GM19372 (cell line): ENCODE results near the gene CMTR1.

Experiments
- ATAC-seq: cut with Tn5 transposase; IDR thresholded peaks from one replicate; pipeline ENCODE4 v1.9.1; 2021; ENCODE audit warnings: mild to moderate bottlenecking, low read depth, moderate library complexity; ENCODE audit not compliant: unreplicated experiment

CMTR1 gene

GRCh38 chr6:37477191-37477590 lies 44.2 kb downstream of the CMTR1 start:
- ATAC-seq: no peak

GRCh38 chr6:37477656-37478435 lies 44.8 kb downstream of the CMTR1 start:
- no peak for ATAC-seq

- ATAC-seq: no peak
These were observed 45.8 kb downstream of the CMTR1 start for GRCh38 chr6:37478827-37479226.

GRCh38 chr6:37479266-37479854 lies 46.3 kb downstream of the CMTR1 start:
- no peak for ATAC-seq

DNA sequence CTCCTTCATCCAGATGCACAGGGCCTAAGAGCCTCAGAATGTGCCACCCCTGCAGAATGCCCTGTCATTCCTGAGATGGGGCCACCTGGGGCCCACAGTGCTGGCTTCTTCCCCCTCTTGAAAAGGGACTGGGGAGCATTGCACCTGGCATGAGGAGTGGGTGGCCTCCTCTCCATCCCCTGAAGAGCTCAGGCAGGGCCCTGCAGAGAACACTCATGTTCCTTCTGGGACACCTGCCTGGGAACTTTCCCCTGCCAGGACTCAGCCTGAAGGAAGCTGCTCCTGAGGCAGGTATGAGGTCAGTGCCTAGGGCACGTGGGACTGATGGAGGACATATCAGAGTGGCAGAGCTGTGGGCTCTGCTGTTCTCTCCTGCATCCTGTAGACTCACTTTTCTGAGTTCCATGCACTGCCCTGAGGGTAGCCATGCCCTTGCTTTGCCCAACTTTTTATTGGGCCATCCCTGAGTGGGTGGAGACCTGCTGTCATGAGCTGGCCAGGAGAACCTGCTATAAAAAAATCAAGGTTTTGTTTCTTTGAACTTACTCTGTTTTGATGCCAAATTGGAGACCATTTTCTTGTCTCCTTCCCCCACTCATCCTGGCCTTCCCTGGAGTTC lies 47.2 kb downstream of the CMTR1 start:
- ATAC-seq: no peak

DNA sequence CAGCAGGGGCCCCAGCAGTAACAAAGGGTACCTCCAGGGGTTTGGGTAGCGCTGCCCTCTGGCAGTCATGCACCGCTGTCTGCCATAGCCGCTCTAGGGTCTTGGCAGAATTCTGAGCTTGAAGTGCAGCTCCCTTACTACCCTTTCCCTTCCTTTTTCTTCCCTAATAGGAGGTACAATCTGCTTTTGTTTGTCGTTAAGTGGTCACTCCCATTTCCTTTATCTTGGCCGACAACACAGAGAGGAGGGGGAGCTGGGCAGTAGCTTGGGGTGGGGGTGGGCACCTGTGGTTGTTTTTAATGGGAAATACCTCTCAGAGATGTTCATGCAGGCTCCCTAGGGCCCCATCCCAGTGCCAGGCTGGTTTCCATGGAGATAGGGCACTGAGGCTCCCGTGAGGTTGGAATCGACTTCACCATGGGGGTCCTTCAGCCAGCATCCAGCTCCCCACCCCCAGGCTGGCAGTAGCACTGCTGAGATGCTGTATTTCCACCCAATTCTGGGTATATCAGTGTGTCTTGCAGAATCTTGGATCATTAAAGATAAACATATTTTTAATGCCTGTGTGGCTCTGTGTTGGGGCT lies 48.0 kb downstream of the CMTR1 start:
- no peak for ATAC-seq

DNA sequence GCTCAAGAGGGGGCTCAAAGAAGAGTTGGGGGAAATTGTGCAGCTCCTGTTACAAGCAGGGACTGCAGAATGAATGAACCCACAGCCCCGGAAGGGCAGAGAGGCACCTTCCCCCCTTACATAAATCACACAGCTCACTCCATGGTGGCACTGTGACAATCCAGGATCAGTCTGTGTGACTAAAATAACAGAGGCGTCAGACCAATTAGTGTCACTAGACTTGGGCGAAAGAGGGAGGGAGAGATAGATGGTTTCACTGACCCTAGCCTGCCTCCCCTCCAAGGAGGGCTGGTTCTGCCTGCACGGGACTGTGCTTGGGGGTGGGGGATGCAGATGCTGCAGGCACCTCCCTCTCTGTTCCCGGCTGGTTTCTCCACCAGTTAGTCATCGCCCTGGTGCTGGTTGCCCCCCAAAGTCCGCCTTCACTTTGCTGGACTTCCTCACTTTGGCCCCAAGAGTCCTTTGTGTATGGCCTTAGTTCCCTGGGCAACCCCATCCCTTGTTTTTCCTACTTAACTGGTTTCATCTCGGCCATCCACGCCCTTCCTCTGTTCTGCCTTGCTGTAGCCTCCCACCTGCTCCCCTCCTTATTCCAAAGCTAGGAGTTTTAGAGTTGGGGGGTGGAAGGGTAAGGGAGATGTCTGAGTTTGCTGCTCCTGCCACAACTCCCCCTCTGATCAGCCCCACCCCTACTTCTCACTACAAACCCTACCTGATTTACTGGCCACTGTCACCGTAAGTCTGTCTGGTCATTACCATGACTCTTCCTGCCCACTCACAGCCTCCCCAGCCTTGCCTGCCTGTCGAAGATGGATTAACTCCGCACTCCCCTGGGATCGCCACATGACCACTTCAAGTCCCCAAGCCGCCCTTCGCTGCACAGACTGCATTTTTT lies 48.9 kb downstream of the CMTR1 start:
- ATAC-seq: no peak

DNA sequence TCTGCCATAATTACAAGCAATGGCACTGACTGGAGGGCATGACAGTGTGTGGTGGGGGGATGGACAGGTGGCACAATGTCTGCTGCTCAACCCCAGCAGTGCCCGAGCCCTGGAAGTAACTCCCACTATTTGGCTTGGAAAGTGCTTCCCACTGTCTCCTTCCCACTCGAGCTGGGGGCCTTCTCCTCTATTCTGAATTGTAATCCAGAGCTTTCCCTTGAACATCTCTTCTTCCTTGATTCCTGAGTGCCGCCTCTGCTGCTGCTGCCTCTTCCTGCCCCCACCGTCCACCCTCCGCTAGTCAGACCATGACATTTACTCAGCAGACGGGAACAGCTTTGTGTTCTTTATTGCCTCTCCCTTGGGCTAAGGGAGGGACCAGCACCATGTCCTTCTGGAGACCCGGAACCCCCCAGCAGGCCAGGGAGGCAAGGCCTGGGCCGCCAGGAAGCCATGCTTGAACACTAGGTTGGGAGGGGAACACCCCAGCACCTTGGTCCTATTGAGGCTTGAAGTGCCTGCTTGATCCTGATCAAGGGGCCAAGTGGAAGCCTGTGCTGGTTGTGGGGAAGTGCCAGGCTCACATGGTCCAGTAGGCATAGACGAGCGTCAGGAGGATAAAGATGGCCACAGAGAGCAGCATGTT lies 49.7 kb downstream of the CMTR1 start:
- no peak for ATAC-seq

GRCh38 chr6:37483252-37483901 lies 50.4 kb downstream of the CMTR1 start:
- no peak for ATAC-seq

DNA sequence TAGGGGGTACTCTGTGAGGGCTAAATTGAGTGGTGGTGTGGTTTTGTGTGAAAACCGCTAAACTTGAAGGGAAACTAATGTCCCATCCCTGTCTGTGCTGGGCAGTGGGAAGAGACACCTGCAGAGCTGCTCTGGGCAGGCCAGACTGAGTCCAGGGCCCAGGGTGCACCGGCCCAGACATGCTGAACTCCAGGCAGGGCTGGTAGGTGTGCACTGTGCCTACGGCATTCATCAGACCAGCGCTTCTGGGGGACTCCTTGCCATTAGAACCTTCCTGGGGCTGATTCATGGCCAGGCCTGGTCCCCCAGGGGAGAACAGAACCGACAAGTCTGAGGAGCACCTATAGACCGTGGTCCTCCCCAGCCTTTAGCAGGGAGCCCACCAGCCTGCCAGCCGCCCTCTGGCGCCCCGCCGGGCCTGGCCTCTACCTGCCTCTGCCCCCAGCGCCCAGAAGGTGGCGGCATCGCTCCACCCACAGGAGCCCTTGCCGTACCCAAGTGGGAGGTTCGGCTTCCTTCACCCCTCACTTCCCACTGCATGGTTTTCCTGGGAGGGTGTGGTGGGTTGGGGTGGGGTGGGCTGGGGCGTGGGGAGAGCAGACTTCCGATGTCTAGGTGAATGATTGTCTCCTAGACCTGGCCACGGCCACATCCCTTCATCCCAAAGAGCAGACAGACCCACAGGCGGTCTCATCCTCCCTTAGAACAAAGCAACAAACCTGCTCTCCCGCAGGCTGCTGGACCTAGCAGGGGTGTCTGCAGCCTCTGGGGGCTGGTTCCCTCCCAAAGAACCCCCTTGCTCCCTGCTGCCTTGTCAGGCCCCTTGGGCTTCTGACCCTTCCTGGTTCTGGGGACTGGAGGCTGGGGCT lies 51.1 kb downstream of the CMTR1 start:
- ATAC-seq: no peak

DNA sequence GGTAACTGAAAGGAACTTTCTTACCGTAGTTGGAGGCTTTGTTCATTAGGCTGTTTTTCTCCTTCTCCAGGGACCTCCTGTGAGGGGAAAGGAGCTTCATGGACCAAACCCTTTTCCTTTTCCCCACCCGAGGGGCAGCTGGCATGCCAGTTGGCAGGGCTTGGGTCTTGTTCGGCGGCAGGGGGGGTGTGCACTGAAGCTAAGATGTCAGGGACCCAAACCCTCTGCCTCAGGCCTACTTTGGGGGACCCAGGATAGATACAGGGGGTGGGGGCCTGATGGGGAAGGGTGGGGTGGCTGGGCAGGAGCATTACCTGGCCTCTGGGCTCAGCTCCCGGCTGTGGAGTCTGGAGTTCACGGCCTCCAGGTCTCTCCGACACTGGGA lies 51.8 kb downstream of the CMTR1 start:
- ATAC-seq: no peak

DNA sequence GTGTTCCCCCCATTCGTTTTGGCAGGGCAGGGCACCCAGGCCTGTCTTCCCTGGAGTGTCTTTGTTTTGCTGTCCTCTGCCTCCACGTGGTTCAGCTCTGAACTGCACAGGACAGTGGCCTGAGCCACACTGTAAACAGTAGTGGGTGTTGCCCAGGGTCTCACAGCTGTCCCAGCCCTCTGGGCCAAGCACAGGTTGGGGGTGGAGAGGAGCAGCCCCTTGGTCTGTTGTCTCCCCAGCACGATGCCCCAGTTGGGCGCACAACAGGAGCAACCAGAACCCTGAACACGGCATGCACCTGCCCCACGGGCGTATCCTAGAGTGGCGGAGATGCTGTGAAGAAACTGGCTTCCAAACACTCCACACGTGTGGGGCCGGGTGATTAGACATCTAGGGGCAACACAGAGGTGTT lies 52.3 kb downstream of the CMTR1 start:
- no peak for ATAC-seq

DNA sequence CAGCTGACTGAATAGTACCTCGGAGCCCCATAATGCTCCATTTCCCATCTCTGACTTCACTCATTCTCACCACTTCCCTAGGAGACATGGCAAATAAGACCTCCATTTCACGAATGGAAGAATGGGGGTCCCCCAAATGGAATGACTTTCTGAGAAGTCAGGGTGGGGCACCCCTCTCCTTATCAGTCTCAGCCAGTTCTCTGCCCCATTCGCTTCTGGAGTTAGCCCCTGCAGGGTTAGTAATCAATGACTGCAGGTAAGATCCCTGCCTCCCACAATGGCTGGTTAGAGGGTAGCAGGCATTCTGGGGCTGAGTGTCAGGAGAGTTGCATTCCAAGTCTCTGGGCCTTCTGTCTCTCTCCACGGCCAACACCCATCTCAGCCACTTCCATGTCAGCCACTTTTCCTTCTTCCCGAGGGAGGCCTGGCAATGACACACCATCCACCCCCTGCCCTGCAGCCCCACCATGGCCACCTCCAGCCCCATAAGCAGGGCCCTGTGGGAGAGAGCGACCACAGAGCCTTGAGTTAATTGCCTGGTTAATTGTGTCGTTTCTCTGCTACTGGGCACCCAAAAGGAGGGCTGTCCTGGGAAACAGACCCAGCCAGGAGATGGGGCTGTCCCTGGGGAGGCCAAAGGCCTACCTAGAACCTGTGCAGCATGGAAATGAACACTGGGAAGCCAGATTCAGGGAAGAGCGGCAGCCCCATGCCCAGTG lies 53.3 kb downstream of the CMTR1 start:
- no peak for ATAC-seq

DNA sequence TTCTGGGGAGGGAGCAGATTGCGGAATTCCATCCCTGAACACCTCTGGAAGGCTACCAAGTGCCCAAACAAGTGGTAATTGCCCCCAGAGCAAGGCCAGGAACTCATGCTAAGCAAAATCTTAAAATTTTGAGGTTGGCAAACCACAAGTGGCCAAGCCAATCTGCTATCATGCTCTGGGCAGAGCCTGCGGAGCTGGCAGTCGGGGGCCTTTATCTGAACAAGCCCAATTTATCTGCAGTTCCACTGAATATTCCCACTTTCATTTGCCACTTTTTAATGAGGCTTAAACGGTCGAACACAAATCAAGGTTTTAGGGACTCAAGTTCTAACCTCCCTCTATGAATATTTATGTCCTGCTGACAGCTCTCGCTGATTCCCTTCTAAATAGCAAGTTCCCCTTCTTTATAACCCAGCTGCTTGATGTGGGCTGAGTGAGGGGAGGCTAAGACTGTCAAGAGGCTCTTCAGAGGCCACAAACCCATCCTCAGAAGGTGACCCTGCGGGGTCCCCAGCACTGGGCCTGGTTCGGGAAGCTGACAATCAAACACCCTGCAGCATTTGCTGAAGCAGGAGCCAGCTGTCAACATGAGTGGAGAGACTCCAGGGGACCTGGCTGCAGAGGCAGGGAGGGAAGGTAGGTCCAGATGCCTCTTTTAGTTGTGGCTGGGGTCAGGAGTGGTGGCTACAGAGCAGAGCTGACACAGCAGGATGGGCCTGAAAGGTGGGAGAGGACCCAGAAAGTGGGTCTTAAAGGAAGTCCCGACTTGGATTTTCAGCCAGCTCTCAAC lies 54.8 kb downstream of the CMTR1 start:
- no peak for ATAC-seq

DNA sequence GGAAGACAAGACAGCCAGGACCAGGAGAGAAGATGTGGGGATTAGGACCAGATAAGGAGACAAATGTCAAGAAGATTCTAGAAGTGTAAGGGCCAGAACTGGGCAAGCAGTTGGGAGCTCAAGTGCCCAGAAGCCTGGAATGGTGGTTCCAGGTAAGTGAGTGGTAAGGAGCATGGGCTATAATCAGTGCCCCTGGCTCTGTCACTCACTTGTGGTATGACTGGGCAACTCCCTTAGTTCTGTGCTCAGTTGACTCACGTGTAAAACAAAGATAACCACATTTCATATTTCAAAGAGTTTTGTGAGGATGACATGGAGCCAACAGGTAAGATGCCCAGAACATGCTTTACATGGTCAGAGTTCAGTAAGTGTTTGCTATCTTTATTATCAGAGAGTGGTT lies 55.5 kb downstream of the CMTR1 start:
- no peak for ATAC-seq

- ATAC-seq: no peak
These were observed 56.8 kb downstream of the CMTR1 start for GRCh38 chr6:37489697-37490336.
